ENCODE results near the gene TSPAN17. TPM values are rescaled to one million over a fixed set of nuclear protein-coding genes. Genes with fewer than 3 reads are reported as not detected.

The TSPAN17 gene
- polyA plus RNA-seq, 1 of the 3 experiments (the other 2 are of a cell fraction): 61.7 TPM

DNA sequence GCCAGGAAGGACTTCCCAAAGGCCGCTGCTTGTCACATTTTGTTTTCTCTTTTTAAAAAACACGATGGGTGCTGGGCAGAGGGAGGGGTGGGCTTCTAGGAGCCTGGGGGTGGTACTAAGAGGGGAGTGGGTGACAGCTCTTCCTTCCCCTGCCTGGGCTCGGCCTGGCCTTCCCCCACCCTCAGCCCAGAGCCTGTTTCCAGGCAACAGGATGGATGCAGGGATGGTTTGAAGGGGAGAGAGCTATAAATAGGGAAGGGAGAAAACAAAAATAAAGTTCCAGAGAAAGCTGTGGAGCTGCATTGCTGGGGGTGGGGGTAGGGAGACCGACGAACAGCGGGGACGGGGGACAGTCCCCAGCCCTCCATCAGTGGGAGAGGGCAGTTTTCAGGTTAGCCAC, 30.8 kb upstream of the TSPAN17 start:
- Histone ChIP-seq H3K27me3 (ENCODE audit: insufficient read depth) (peaks cover 21% of the 10 kb centered on the region), H3K9ac (no peak overlapping the region), H3K9me3 (no peaks in the 10 kb centered on the region), H2AFZ (ENCODE audit: low read depth) (no peak overlapping the region), H3K4me1 (ENCODE audit: control insufficient read depth in 1 of 2, insufficient read depth in 2 of 2, low read depth in 1 of 2, low read length in 1 of 2) (peaks cover 7 to 38% of the 10 kb centered on the region in 2 experiments; a peak in 3 of 4 replicates), H3K4me3 (ENCODE audit: low read depth in 2 of 2, low read length in 1 of 2) (no peak overlapping the region), H4K20me1 (ENCODE audit: insufficient read depth) (no peaks in the 10 kb centered on the region), H3K79me2 (ENCODE audit: insufficient read depth) (no peaks in the 10 kb centered on the region), H3K4me2 (no peak overlapping the region), H3F3A (replicated peaks; ENCODE audit: insufficient read depth) (no peaks in the 10 kb centered on the region), H3K36me3 (replicated peaks in 1 of 2; ENCODE audit: control insufficient read depth in 1 of 2, insufficient read depth in 2 of 2, low read length in 1 of 2) (no peaks in the 10 kb centered on the region), H3K9me2 (no peaks in the 10 kb centered on the region), H3K27ac (ENCODE audit: low read depth in 2 of 2, low read length in 1 of 2) (no peak overlapping the region)
- DNase-seq: no peak
- POLR2A ChIA-PET: no interaction called here
- CTCF ChIA-PET: interaction anchor here (0.7 to 1.8 kb wide), 3 partner anchors 43 to 169 kb away, joined by 3 to 5 read pairs (median 3); no protein-coding TSS in a partner anchor
- 85% methylated on average over 7 of the region's 7 CpGs for WGBS (ENCODE audit: low lambda C conversion rate)
- TF ChIP-seq, protein P1, sequence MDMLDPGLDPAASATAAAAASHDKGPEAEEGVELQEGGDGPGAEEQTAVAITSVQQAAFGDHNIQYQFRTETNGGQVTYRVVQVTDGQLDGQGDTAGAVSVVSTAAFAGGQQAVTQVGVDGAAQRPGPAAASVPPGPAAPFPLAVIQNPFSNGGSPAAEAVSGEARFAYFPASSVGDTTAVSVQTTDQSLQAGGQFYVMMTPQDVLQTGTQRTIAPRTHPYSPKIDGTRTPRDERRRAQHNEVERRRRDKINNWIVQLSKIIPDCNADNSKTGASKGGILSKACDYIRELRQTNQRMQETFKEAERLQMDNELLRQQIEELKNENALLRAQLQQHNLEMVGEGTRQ (IDR thresholded peaks at IDR 0.05; ENCODE audit: borderline replicate concordance, low read depth, low read length): no peak
- TF ChIP-seq RAD21 (IDR thresholded peaks at IDR 0.05; ENCODE audit: low read length) (no peak), RFX5 (IDR thresholded peaks at IDR 0.05; ENCODE audit: low read length) (no peak), FOXM1 (IDR thresholded peaks at IDR 0.05; ENCODE audit: low read depth) (no peak), SMC3 (IDR thresholded peaks at IDR 0.05; ENCODE audit: low read depth, low read length) (no peak), EZH2phosphoT487 (IDR thresholded peaks at IDR 0.05; ENCODE audit: borderline replicate concordance, low read depth) (no peak), TCF12 (IDR thresholded peaks at IDR 0.05) (no peak), EP300 (IDR thresholded peaks at IDR 0.05; ENCODE audit: borderline replicate concordance in 1 of 2, low read depth in 1 of 2, low read length in 1 of 2) (no peak), JUND (IDR thresholded peaks at IDR 0.05) (no peak)
- TF ChIP-seq, protein P2, sequence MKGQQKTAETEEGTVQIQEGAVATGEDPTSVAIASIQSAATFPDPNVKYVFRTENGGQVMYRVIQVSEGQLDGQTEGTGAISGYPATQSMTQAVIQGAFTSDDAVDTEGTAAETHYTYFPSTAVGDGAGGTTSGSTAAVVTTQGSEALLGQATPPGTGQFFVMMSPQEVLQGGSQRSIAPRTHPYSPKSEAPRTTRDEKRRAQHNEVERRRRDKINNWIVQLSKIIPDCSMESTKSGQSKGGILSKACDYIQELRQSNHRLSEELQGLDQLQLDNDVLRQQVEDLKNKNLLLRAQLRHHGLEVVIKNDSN (IDR thresholded peaks at IDR 0.05; ENCODE audit: borderline replicate concordance, low read depth): no peak
- TF ChIP-seq, protein P3, sequence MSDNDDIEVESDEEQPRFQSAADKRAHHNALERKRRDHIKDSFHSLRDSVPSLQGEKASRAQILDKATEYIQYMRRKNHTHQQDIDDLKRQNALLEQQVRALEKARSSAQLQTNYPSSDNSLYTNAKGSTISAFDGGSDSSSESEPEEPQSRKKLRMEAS (IDR thresholded peaks at IDR 0.05; ENCODE audit: low read depth): no peak
- TF ChIP-seq, protein P4, sequence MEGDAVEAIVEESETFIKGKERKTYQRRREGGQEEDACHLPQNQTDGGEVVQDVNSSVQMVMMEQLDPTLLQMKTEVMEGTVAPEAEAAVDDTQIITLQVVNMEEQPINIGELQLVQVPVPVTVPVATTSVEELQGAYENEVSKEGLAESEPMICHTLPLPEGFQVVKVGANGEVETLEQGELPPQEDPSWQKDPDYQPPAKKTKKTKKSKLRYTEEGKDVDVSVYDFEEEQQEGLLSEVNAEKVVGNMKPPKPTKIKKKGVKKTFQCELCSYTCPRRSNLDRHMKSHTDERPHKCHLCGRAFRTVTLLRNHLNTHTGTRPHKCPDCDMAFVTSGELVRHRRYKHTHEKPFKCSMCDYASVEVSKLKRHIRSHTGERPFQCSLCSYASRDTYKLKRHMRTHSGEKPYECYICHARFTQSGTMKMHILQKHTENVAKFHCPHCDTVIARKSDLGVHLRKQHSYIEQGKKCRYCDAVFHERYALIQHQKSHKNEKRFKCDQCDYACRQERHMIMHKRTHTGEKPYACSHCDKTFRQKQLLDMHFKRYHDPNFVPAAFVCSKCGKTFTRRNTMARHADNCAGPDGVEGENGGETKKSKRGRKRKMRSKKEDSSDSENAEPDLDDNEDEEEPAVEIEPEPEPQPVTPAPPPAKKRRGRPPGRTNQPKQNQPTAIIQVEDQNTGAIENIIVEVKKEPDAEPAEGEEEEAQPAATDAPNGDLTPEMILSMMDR (IDR thresholded peaks at IDR 0.05): no peak
- TF ChIP-seq, protein P5, sequence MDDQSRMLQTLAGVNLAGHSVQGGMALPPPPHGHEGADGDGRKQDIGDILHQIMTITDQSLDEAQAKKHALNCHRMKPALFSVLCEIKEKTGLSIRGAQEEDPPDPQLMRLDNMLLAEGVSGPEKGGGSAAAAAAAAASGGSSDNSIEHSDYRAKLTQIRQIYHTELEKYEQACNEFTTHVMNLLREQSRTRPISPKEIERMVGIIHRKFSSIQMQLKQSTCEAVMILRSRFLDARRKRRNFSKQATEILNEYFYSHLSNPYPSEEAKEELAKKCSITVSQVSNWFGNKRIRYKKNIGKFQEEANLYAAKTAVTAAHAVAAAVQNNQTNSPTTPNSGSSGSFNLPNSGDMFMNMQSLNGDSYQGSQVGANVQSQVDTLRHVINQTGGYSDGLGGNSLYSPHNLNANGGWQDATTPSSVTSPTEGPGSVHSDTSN (IDR thresholded peaks at IDR 0.05): no peak
- TF ChIP-seq, protein P6, sequence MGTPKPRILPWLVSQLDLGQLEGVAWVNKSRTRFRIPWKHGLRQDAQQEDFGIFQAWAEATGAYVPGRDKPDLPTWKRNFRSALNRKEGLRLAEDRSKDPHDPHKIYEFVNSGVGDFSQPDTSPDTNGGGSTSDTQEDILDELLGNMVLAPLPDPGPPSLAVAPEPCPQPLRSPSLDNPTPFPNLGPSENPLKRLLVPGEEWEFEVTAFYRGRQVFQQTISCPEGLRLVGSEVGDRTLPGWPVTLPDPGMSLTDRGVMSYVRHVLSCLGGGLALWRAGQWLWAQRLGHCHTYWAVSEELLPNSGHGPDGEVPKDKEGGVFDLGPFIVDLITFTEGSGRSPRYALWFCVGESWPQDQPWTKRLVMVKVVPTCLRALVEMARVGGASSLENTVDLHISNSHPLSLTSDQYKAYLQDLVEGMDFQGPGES (IDR thresholded peaks at IDR 0.05; ENCODE audit: low read depth, low read length): no peak
